HepG2 (cell line): ENCODE data around the gene MAPK14. TPM values are rescaled to one million over a fixed set of nuclear protein-coding genes. Genes with fewer than 3 reads are reported as not detected.

ENCODE experiments used
- AHR ChIP-seq: IDR thresholded peaks from 2 replicates; pipeline ENCODE4 v1.6.1; 2018; ENCODE audit warnings: missing genetic modification reagents, missing compliant biosample characterization
- CBX5 ChIP-seq: sonication (generic); formaldehyde crosslinking; IDR thresholded peaks from 2 replicates; pipeline ENCODE4 v1.4.0; 2020; ENCODE audit warnings: missing genetic modification reagents, borderline replicate concordance
- FOSL2 ChIP-seq: sonication (generic); formaldehyde crosslinking; IDR thresholded peaks from 2 replicates; pipeline ENCODE4 v1.4.0; 2020; ENCODE audit warnings: missing genetic modification reagents
- GATAD1 ChIP-seq: IDR thresholded peaks from 2 replicates; pipeline ENCODE4 v1.6.1; 2016; ENCODE audit warnings: missing genetic modification reagents, missing compliant biosample characterization
- IKZF5 ChIP-seq: IDR thresholded peaks from 2 replicates; pipeline ENCODE4 v1.6.1; 2018; ENCODE audit warnings: missing genetic modification reagents, mild to moderate bottlenecking, missing compliant biosample characterization
- NFE2L1 ChIP-seq: sonication (generic); formaldehyde crosslinking; IDR thresholded peaks from 2 replicates; pipeline ENCODE4 v1.4.0; 2020; ENCODE audit warnings: missing genetic modification reagents, mild to moderate bottlenecking, borderline replicate concordance
- NFIB ChIP-seq: sonication (generic); formaldehyde crosslinking; IDR thresholded peaks from 2 replicates; pipeline ENCODE4 v1.9.0; 2021; ENCODE audit warnings: missing genetic modification reagents, mild to moderate bottlenecking, borderline replicate concordance
- PATZ1 ChIP-seq: sonication (generic); formaldehyde crosslinking; IDR thresholded peaks from 2 replicates; pipeline ENCODE4 v1.4.0; 2020; ENCODE audit warnings: missing genetic modification reagents
- PTBP1 ChIP-seq: fragments of 200-400 bp; formaldehyde crosslinking; IDR thresholded peaks from 2 replicates; pipeline ENCODE4 v1.6.1; 2018; ENCODE audit warnings: low read length, low read depth; ENCODE audit not compliant: poor library complexity, severe bottlenecking
- SKI ChIP-seq: fragments of 450-650 bp; IDR thresholded peaks from one replicate; pipeline ENCODE4 v1.6.1; 2018; ENCODE audit warnings: mild to moderate bottlenecking; ENCODE audit not compliant: partially characterized antibody
- SNRNP70 ChIP-seq: fragments of 200-400 bp; formaldehyde crosslinking; IDR thresholded peaks from 2 replicates; pipeline ENCODE4 v1.6.1; 2017; ENCODE audit warnings: mild to moderate bottlenecking, low read depth, low read length, moderate library complexity
- ZNF331 ChIP-seq: sonication (generic); formaldehyde crosslinking; IDR thresholded peaks from 2 replicates; pipeline ENCODE4 v1.4.0; 2020; ENCODE audit warnings: missing genetic modification reagents
- ZNF33B ChIP-seq: sonication (generic); formaldehyde crosslinking; IDR thresholded peaks from 2 replicates; pipeline ENCODE4 v1.5.1; 2020; ENCODE audit warnings: mild to moderate bottlenecking, missing genetic modification reagents
- ZNF530 ChIP-seq: sonication (generic); formaldehyde crosslinking; IDR thresholded peaks from 2 replicates; pipeline ENCODE4 v1.5.0; 2020; ENCODE audit warnings: low read depth, mild to moderate bottlenecking, missing genetic modification reagents
- ZNF598 ChIP-seq: sonication (generic); formaldehyde crosslinking; IDR thresholded peaks from 2 replicates; pipeline ENCODE4 v1.5.1; 2020; ENCODE audit warnings: mild to moderate bottlenecking, missing genetic modification reagents, borderline replicate concordance
- ZNF614 ChIP-seq: IDR thresholded peaks from 2 replicates; pipeline ENCODE4 v1.6.1; 2018; ENCODE audit warnings: missing biosample characterization, missing genetic modification reagents, inconsistent platforms, borderline replicate concordance
- ZNF660 ChIP-seq: sonication (generic); formaldehyde crosslinking; IDR thresholded peaks from 2 replicates; pipeline ENCODE4 v1.5.1; 2020; ENCODE audit warnings: mild to moderate bottlenecking, low read depth, missing genetic modification reagents, borderline replicate concordance
- ZNF710 ChIP-seq: sonication (generic); formaldehyde crosslinking; IDR thresholded peaks from 2 replicates; pipeline ENCODE4 v1.5.0; 2020; ENCODE audit warnings: mild to moderate bottlenecking, missing genetic modification reagents, borderline replicate concordance
- polyA plus RNA-seq, 8 experiments: library from polyadenylated mRNA; depleted of rRNA in 3 of 8; stranded (reverse) in 7 of 8; unstranded in 1 of 8; fragments of >200 nt; fragmentation: Illumina TruSeq in 4 of 8; extraction: Trizol in 4 of 8; gene quantifications; 2 replicates each; pipeline versions ENCODE4 v1.2.1 to v1.2.3, GENCODE V29; 2011 to 2016; ENCODE audit warnings: low read depth in 4 of 8, missing spikeins in 1 of 8, mixed read lengths in 1 of 8; ENCODE audit not compliant: insufficient read depth in 1 of 8
- total RNA-seq, 5 experiments: library from RNA; depleted of rRNA; stranded (reverse); fragments of >200 nt; fragmentation: Illumina TruSeq; extraction: Trizol; gene quantifications; 2 replicates each; pipeline ENCODE4 v1.2.3, GENCODE V29; 2016; ENCODE audit warnings: low read depth in 1 of 5
- TF ChIP-seq, protein P1 (sequence below): sonication (generic); formaldehyde crosslinking; IDR thresholded peaks from 2 replicates; pipeline ENCODE4 v1.8.0; 2022; ENCODE audit warnings: missing genetic modification reagents, low read depth, mild to moderate bottlenecking, borderline replicate concordance
- TF ChIP-seq, protein P2 (sequence below): sonication (generic); formaldehyde crosslinking; IDR thresholded peaks from 2 replicates; pipeline ENCODE4 v1.4.0; 2020; ENCODE audit warnings: missing genetic modification reagents, borderline replicate concordance

Gene MAPK14
- total and polyA plus RNA-seq, 2 of the 13 experiments (the other 11 are each of a cell fraction or from before 2014, with no cell fraction given), result 66.3 to 67.3 TPM

GRCh38 chr6:36094753-36095496, 67.3 kb downstream of the MAPK14 start (continued):
- no peak for TF ChIP-seq NFE2L1
- 0 out of 2 replicates have a peak, but pooled peaks have one; percentile 44 for TF ChIP-seq CBX5 (CRISPR knock-in tag)
- TF ChIP-seq, protein P1, sequence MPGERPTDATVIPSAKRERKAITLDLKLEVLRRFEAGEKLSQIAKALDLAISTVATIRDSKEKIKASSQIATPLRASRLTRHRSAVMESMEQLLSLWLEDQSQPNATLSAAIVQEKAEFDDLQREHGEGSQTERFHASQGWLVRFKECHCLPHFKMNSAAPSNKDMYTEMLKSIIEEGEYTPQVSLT (CRISPR knock-in tag), result no peak
- TF ChIP-seq NFIB (CRISPR knock-in tag), result no peak
- TF ChIP-seq SNRNP70, result no peak
- 0 out of 2 replicates have a peak, but pooled peaks have one; percentile 35 for TF ChIP-seq IKZF5
- TF ChIP-seq ZNF598 (CRISPR knock-in tag), result no peak; the same call in 1 of the 2 replicates
- no peak for TF ChIP-seq ZNF660
- peak; percentile 44; the same call in 1 of the 2 replicates for TF ChIP-seq ZNF710 (CRISPR knock-in tag)
- TF ChIP-seq FOSL2 (CRISPR knock-in tag), result 0 out of 2 replicates have a peak, but pooled peaks have one; percentile 35
- TF ChIP-seq AHR (CRISPR knock-in tag), result 0 out of 2 replicates have a peak, but pooled peaks have one; percentile 65
- TF ChIP-seq SKI, result peak; percentile 10
- no peak for TF ChIP-seq PTBP1
- 0 out of 2 replicates have a peak, but pooled peaks have one; percentile 46 for TF ChIP-seq ZNF614 (CRISPR knock-in tag)
- TF ChIP-seq PATZ1 (CRISPR knock-in tag), result 0 out of 2 replicates have a peak, but pooled peaks have one; percentile 15
- peak; percentile 43; the same call in 1 of the 2 replicates for TF ChIP-seq ZNF331 (CRISPR knock-in tag)
- TF ChIP-seq, protein P2, sequence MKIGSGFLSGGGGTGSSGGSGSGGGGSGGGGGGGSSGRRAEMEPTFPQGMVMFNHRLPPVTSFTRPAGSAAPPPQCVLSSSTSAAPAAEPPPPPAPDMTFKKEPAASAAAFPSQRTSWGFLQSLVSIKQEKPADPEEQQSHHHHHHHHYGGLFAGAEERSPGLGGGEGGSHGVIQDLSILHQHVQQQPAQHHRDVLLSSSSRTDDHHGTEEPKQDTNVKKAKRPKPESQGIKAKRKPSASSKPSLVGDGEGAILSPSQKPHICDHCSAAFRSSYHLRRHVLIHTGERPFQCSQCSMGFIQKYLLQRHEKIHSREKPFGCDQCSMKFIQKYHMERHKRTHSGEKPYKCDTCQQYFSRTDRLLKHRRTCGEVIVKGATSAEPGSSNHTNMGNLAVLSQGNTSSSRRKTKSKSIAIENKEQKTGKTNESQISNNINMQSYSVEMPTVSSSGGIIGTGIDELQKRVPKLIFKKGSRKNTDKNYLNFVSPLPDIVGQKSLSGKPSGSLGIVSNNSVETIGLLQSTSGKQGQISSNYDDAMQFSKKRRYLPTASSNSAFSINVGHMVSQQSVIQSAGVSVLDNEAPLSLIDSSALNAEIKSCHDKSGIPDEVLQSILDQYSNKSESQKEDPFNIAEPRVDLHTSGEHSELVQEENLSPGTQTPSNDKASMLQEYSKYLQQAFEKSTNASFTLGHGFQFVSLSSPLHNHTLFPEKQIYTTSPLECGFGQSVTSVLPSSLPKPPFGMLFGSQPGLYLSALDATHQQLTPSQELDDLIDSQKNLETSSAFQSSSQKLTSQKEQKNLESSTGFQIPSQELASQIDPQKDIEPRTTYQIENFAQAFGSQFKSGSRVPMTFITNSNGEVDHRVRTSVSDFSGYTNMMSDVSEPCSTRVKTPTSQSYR (CRISPR knock-in tag), result 0 out of 2 replicates have a peak, but pooled peaks have one; percentile 23
- TF ChIP-seq ZNF530 (CRISPR knock-in tag), result no peak
- no peak for TF ChIP-seq ZNF33B
- TF ChIP-seq GATAD1 (CRISPR knock-in tag), result no peak
